ENCODE results near the gene TEPSIN.

The TEPSIN gene

GRCh38 chr17:81249223-81250040 lies 10.6 kb upstream of the TEPSIN start:
- DNase-seq (ENCODE audit: low read depth): no peak

- DNase-seq (ENCODE audit: low read depth): no peak
These were observed 9.8 kb upstream of the TEPSIN start for GRCh38 chr17:81248649-81249048.

GRCh38 chr17:81247339-81247990 lies 8.6 kb upstream of the TEPSIN start:
- no peak for DNase-seq (ENCODE audit: low read depth)

GRCh38 chr17:81246679-81247338 lies 8.0 kb upstream of the TEPSIN start:
- no peak for DNase-seq (ENCODE audit: low read depth)

- DNase-seq (ENCODE audit: low read depth): no peak
These were observed 7.5 kb upstream of the TEPSIN start for GRCh38 chr17:81246343-81246670.

- no peak for DNase-seq (ENCODE audit: low read depth)
These were observed 6.9 kb upstream of the TEPSIN start for GRCh38 chr17:81245665-81246342.

GRCh38 chr17:81245024-81245664 lies 6.3 kb upstream of the TEPSIN start:
- DNase-seq (ENCODE audit: low read depth): no peak

- no peak for DNase-seq (ENCODE audit: low read depth)
These were observed 5.6 kb upstream of the TEPSIN start for GRCh38 chr17:81244358-81245023.

- DNase-seq (ENCODE audit: low read depth): no peak
These were observed 4.4 kb upstream of the TEPSIN start for GRCh38 chr17:81243333-81243664.

GRCh38 chr17:81242421-81243332 lies 3.8 kb upstream of the TEPSIN start:
- DNase-seq (ENCODE audit: low read depth): no peak

GRCh38 chr17:81241648-81242420 lies 3.0 kb upstream of the TEPSIN start:
- peak; percentile 36 for DNase-seq (ENCODE audit: low read depth)

- DNase-seq (ENCODE audit: low read depth): no peak
These were observed 2.3 kb upstream of the TEPSIN start for GRCh38 chr17:81241203-81241602.

GRCh38 chr17:81240761-81241160 lies 1.9 kb upstream of the TEPSIN start:
- DNase-seq (ENCODE audit: low read depth): no peak

GRCh38 chr17:81239714-81240555 lies 1.1 kb upstream of the TEPSIN start:
- no peak for DNase-seq (ENCODE audit: low read depth)

- no peak for DNase-seq (ENCODE audit: low read depth)
These were observed 403 bp downstream of the TEPSIN start for GRCh38 chr17:81238490-81238814.

- DNase-seq (ENCODE audit: low read depth): no peak
These were observed 1.0 kb downstream of the TEPSIN start for GRCh38 chr17:81237591-81238489.

GRCh38 chr17:81236784-81237183 lies 2.1 kb downstream of the TEPSIN start:
- no peak for DNase-seq (ENCODE audit: low read depth)
